C4-2B (cell line): ENCODE measurements around the gene FANCE.

Experiments
- ZFX ChIP-seq: fragments of 450-650 bp; IDR thresholded peaks from 2 replicates; pipeline ENCODE4 v1.6.1; 2017
- TF ChIP-seq, protein P1 (sequence below): fragments of 450-650 bp; conservative IDR thresholded peaks from 2 replicates; pipeline ENCODE4 v1.5.1; 2017; ENCODE audit warnings: mild to moderate bottlenecking

GRCh38 chr6:35403544-35404442 is 48.3 kb upstream of the FANCE start:
- TF ChIP-seq, protein P1, sequence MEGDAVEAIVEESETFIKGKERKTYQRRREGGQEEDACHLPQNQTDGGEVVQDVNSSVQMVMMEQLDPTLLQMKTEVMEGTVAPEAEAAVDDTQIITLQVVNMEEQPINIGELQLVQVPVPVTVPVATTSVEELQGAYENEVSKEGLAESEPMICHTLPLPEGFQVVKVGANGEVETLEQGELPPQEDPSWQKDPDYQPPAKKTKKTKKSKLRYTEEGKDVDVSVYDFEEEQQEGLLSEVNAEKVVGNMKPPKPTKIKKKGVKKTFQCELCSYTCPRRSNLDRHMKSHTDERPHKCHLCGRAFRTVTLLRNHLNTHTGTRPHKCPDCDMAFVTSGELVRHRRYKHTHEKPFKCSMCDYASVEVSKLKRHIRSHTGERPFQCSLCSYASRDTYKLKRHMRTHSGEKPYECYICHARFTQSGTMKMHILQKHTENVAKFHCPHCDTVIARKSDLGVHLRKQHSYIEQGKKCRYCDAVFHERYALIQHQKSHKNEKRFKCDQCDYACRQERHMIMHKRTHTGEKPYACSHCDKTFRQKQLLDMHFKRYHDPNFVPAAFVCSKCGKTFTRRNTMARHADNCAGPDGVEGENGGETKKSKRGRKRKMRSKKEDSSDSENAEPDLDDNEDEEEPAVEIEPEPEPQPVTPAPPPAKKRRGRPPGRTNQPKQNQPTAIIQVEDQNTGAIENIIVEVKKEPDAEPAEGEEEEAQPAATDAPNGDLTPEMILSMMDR: no peak
- TF ChIP-seq ZFX: no peak
